Retina (tissue), 1 donor: ENCODE measurements around the gene FOXN3.

ENCODE experiments used
- DNase-seq: peaks from one replicate; pipeline ENCODE4 v3.0.0-alpha.2; 2016

The FOXN3 gene

DNA sequence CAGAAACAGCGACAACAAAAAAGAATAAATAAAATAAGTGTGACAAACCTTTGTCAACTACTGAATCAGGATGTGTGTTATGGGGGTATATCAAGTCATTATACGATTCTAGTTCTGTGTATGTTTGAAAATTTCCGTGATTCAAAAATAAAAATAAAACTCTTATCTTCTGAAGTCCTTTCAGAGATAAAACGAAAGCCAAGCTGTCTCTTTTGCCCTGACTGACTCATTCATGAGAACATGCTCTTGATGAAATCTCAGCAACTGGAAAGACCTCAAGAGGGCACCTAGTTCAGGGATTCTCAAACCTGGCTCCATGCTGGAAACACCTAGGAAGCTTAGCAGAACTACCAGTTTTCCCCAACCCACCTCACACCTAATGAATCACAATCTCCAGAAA is 9.2 kb downstream of the FOXN3 start:
- DNase-seq: no peak

DNA sequence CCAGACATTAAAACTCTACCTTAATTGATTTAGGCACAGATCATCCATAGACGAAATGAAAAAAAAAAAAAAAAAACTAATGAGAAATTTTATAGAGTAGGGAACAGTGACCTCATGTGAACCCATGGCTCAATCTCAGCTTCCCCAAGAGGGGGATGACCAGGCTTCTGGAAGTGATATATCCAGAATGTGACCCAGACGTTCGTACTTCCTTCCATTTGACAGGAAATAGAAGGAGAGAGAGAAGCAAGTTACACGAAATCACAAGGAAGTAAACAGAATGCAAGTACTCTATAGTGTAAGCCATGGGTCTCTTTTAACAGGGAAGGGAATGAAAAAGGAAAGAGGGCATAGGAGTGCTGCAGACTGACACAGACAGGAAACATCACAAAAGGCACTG is 10.1 kb downstream of the FOXN3 start:
- DNase-seq: no peak

DNA sequence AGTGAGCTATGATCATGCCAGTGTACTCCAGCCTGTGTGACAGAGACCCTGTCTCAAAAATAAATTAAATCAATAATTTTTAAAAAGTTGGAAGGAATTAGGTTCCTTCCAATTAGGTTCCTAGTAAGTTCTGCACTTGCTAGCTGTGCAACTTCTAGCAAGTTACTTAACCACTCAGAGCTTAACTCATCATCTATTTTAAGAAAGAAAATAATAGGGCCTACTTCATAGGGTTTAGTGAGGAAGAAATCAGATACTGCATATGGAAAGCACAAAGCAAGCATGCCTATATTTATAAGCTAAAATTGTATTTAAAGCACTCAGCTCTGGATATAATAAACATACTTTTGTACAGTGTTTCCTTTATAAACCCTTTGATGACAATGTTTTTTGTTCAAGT is 10.7 kb downstream of the FOXN3 start:
- no peak for DNase-seq

GRCh38 chr14:89405712-89406111 is 11.3 kb downstream of the FOXN3 start:
- DNase-seq: no peak

GRCh38 chr14:89402363-89402762 is 14.7 kb downstream of the FOXN3 start:
- no peak for DNase-seq

- DNase-seq: peak; percentile 27
These were observed 15.3 kb downstream of the FOXN3 start for GRCh38 chr14:89401761-89402160.

DNA sequence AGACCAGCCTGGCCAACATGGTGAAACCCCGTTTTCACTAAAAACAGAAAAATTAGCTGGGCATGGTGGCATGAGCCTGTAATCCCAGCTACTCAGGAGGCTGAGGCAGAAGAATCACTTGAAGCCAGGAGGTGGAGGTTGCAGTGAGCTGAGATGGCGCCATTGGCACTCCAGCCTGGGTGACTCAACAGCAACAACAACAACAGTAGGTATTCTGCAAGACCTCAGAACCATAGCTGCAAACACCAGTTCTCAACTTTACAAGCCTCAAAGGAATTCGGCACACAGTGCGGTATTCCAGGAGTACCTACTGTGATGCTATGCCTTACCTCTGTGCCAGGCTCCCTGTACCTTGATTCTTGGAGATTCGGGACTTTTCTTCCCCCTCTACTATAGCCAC is 15.8 kb downstream of the FOXN3 start:
- DNase-seq: no peak

DNA sequence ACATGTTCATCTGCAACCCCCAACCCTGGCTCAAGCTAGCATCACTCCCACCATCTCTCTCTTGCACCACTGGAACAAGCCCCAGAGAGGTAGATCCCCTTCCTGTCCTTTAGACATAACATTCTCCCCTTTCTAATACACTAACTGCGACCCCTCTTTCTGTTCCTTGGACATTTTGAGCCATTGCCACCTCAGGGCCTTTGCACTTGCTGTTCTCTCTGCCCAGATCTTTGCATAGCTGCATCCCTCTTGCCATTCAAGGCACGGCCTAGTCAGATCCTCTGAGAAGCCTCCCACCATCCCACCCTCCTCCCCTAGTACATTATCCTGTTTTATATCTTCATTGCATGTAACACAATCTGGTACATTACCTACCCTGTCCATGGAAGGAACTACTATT is 16.5 kb downstream of the FOXN3 start:
- DNase-seq: no peak

GRCh38 chr14:89399594-89400068 is 17.4 kb downstream of the FOXN3 start:
- DNase-seq: peak; percentile 76

- DNase-seq: no peak
These were observed 17.9 kb downstream of the FOXN3 start for GRCh38 chr14:89399157-89399556.

DNA sequence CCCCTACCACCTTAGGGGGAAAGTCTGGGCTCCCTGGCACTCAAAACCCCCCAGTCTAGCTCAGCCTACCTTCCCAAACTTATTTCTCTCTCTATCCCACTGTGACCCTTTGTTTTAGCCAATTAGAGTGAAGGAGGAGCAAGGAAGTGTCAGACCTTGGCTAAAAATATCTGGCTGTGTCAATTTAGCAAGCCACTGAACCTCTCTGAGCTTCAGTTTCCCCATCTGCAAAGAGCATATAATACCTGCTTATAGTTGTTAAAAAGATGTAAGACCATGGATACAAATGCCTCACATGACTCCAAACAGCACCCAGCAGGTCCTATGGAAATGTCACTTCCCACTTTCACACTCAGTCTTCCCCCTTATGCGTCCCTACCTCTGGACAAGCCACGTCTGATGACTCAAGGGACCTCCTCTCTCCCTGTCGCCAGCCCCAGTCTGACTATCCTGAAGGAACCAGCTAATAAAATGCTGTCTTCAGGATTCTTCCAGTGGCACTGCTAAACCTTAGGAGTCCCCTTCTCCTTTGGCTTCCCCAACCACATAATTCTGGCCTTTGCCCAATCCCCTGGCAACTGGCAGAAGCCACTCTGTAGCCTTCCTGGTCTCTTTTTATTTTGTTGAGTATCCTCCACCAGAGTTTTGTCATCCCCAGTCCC is 19.3 kb downstream of the FOXN3 start:
- DNase-seq: no peak

DNA sequence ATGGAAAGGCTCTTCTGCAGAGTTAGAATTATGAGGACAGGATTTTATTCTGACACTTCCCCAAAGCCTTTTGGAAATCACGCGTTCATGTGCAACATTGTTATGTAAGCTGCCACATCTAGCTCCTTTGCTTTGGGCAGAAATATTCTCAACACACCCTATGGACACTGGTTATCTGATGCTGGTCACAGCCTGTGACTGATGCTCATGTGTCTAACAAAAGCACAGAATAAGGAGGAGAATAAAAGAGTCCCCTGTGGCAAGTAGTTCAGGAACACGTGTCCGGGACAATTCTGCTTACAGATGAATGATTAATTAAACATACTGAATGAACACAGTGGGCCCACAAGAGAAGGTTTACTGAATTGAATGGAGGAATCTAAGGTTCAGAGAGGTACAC is 22.1 kb downstream of the FOXN3 start:
- no peak for DNase-seq

- DNase-seq: no peak
These were observed 23.7 kb downstream of the FOXN3 start for GRCh38 chr14:89393222-89393745.

DNA sequence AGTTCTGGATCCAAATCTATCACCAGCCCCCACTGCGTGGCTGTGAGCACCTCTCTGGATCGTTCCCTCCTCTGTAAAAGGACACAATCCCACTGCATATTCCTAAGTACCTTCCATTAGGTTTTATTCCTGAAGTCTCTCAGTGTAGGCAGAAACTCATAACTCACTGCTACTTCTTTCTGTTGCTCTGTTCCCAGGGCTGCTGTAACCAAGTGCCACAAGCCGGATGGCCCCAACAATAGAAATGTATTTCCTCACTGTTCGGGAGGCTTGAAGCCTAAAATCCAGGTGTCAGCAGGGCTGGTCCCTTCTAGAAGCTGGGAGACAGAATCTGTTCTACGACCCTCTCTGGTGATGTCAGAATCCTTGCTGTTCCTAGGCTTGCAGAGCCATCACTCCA is 24.9 kb downstream of the FOXN3 start:
- DNase-seq: no peak

DNA sequence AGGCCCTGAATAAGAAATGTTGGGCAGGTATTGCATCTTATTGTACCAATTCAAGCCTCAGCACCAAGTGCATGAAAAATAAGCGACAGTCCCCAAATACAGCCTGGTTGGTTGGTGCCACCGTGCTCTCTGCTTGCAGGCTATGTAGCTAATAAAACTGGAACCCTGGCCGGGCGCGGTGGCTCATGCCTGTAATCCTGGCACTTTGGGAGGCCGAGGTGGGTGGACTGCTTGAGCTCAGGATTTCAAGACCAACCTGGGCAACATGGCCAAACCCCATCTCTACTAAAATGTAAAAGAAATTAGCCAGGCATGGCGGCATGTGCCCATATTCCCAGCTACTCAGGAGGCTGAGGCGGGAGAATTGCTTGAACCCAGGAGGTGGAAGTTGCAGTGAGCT is 25.5 kb downstream of the FOXN3 start:
- DNase-seq: no peak

DNA sequence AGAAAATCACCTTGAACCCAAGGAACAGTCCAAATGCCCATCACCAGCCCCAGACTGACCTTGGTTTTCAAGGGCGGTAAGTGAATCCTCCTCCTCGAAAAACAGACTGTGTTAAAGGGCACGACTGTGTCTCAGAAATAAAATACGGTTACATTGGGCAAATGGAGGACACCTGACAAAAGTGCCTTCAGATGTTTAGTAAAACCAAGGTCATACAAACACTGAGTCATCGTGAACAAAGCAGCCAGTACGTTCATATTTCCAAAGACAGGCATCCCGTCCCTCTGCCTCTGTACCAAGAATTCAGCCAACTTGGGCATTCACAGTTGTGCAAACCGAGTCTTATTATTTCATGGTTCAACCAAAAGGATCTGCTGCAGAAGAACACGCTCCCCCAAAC is 25.9 kb downstream of the FOXN3 start:
- DNase-seq: no peak

DNA sequence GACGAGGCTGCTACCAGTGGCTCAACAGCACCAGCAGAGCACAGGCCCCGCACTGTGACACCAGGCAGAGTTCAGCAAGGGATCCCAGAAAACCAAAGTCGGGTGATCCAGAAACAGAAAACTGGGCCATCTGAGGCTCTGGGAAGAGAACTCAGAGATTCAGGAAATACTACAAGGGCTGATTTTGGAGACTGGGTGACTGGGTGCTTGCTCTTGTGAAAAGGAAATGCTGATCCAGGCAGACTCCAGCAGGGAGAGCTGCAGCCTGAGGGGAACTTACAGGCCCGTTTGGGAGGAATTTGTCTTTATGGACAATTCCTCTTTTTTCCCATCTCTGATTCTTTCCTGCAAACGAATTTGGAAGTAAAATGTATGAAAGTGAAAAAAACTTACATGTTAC is 28.2 kb downstream of the FOXN3 start:
- DNase-seq: no peak

DNA sequence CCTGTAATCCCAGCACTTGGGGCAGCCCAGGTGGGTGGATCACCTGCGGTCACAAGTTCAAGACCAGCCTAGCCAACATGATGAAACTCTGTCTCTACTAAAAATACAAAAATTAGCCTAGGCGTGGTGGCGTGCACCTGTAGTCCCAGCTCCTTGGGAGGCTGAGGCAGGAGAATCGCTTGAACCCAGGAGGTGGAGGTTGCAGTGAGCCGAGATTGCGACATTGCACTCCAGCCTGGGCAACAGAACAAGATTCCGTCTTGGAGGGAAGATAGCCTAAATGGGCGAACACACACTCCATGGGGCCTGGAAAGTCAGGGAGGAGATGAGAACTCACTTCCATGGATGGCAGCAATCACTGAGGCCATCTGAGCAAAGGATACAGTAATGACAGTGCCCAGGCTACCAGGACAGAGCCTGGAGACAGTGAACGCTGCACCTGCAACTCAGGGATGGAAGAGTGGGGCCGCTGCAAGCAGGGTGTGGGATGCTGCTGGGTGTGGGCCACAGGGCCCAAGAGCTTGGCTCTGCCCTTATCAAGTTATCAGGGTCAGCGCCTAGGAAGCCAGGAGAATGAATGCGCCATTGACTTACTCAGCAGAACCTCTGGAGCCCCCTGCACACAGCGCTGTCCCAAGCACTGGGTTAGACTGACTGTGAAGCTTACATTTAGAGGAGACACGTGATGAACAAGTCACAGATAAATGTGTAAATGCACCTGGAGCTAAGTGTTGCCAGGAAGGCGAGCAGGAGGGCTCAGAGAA is 28.9 kb downstream of the FOXN3 start:
- no peak for DNase-seq

DNA sequence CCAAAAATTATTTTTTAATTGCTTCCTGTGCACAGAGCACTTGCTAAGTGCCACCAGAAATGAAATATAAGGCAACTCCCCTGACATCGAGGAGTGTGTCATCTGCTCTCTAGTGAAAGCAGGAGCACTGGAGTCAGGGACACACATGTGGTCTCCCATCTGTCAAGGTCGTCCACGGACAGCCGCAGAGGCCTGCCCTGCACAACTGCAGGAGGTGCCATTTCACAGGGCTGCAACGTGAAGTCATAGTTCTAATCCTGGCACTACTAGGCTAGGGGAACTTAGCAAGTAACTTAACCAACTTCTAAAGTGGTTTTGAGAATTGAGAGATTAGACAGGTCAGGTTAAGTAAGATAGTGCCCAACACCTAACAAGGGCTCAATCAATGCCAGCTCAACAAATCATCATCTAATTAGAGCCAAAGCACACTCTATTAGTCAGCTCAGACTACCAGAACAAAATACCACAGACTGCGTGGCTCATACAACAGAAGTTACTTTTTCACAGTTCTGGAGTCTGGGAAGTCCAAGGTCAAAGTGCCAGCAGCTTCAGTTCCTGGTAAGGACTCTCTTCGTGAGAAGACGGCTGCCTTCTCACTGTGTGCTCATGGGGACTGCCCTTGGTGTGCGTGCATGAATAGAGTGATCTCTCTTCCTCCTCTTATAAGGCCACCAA is 30.7 kb downstream of the FOXN3 start:
- no peak for DNase-seq

GRCh38 chr14:89384636-89385035 is 32.4 kb downstream of the FOXN3 start:
- no peak for DNase-seq

GRCh38 chr14:89384023-89384422 is 33.0 kb downstream of the FOXN3 start:
- DNase-seq: no peak

GRCh38 chr14:89382901-89383845 is 33.9 kb downstream of the FOXN3 start:
- DNase-seq: no peak

DNA sequence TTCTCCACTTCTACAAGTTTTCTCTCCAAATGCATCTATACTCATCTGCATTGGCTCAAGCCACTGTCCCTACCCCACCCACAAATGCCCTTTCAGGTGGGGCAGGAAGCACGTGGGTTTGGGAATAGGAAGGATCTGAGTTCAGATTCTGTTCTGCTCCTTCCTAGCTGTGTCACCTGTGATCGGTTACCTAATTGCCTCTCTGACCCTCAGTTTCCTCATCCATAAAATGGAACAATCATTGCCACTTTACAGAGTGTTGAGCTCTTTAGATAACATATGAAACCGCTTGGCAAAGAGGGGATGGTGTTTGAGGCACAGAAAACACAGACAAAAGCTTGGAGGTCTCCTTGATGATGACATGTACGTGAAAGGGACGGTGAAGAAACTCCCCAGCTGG is 34.5 kb downstream of the FOXN3 start:
- no peak for DNase-seq
